Skeletal muscle satellite cell (primary cell): Measurements from ENCODE around the gene MYLK.

Experiments
- H3K27me3 ChIP-seq: 2 replicates; pipeline ENCODE4 v1.7.0; 2013; ENCODE audit warnings: low read length; ENCODE audit not compliant: control insufficient read depth, insufficient read depth
- H3K36me3 ChIP-seq: 2 replicates; pipeline ENCODE4 v1.7.0; 2013; ENCODE audit warnings: mild to moderate bottlenecking, control low read depth, low read length; ENCODE audit not compliant: insufficient read depth
- H3K4me1 ChIP-seq: 2 replicates; pipeline ENCODE4 v1.7.0; 2013; ENCODE audit warnings: low read length; ENCODE audit not compliant: control insufficient read depth, insufficient read depth
- H3K4me2 ChIP-seq: 2 replicates; pipeline ENCODE4 v1.7.0; 2013; ENCODE audit warnings: mild to moderate bottlenecking, low read length
- H3K4me3 ChIP-seq: 2 replicates; pipeline ENCODE4 v1.7.0; 2013; ENCODE audit warnings: low read length
- H3K9ac ChIP-seq: 2 replicates; pipeline ENCODE4 v1.7.0; 2013; ENCODE audit warnings: mild to moderate bottlenecking, low read depth, low read length, moderate library complexity
- H3K9me3 ChIP-seq: replicated peaks from 2 replicates; pipeline ENCODE4 v1.7.0; 2013; ENCODE audit warnings: mild to moderate bottlenecking, control low read depth, low read length

MYLK gene

GRCh38 chr3:123767009-123767372 lies 117.1 kb downstream of the MYLK start:
- Histone ChIP-seq H3K4me2 (no peak overlapping the region), H3K27me3 (no peaks in the 10 kb centered on the region), H3K4me3 (no peak overlapping the region), H3K4me1 (no peaks in the 10 kb centered on the region), H3K36me3 (no peaks in the 10 kb centered on the region), H3K9me3 (no peaks in the 10 kb centered on the region), H3K9ac (no peak overlapping the region)

GRCh38 chr3:123766193-123767008 lies 117.7 kb downstream of the MYLK start:
- no peak overlapping the region for H3K4me2 ChIP-seq

DNA sequence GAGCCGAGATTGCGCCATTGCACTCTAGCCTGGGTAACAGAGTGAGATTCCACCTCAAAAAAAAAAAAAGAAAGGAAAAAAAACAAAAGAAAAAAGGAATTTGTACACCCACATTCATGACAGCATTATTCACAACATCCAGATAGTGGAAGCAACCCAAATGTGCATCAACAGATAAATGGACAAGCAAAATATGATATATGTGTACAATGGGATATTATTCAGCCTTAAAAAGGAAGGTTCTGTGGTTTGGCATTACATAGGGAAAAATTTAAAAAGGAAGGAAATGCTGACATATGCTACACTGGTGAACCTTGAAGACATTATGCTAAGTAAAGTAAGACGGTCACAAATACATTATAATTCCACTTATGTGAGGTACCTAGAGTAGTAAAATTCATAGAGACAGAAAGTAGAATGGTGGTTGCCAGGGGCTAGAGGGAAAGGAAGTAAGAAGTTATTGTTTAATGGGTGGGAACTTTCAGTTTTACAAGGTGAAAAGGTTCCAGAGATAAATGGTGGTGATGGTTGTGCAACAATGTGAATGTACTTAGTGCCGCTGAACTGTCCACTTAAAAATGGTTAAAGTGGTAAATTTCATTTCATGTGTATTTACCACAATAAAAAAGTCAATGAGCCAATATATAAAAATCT lies 118.5 kb downstream of the MYLK start:
- Histone ChIP-seq H3K4me1 (peaks cover 3% of the 10 kb centered on the region), H3K4me2 (no peak overlapping the region)

More at GRCh38 chr3:123766193-123767008, 117.7 kb downstream of the MYLK start:
- H3K9me3 ChIP-seq: no peaks in the 10 kb centered on the region
- H3K4me1 ChIP-seq: no peaks in the 10 kb centered on the region
- no peaks in the 10 kb centered on the region for H3K36me3 ChIP-seq
- no peak overlapping the region for H3K4me3 ChIP-seq
- no peak overlapping the region for H3K9ac ChIP-seq
- H3K27me3 ChIP-seq: no peaks in the 10 kb centered on the region

GRCh38 chr3:123764647-123765046 lies 119.5 kb downstream of the MYLK start:
- no peaks in the 10 kb centered on the region for H3K9me3 ChIP-seq
- H3K36me3 ChIP-seq: no peaks in the 10 kb centered on the region
- no peak overlapping the region for H3K4me3 ChIP-seq
- peaks cover 3% of the 10 kb centered on the region for H3K4me1 ChIP-seq
- H3K27me3 ChIP-seq: no peaks in the 10 kb centered on the region
- no peak overlapping the region for H3K9ac ChIP-seq
- H3K4me2 ChIP-seq: no peak overlapping the region

More for the DNA sequence above, 118.5 kb downstream of the MYLK start:
- Histone ChIP-seq H3K9ac (no peak overlapping the region), H3K27me3 (no peaks in the 10 kb centered on the region), H3K4me3 (no peak overlapping the region), H3K9me3 (no peaks in the 10 kb centered on the region), H3K36me3 (no peaks in the 10 kb centered on the region)

- H3K9ac ChIP-seq: no peak overlapping the region
- H3K4me1 ChIP-seq: peaks cover 20% of the 10 kb centered on the region
- H3K4me2 ChIP-seq: no peak overlapping the region
- no peaks in the 10 kb centered on the region for H3K27me3 ChIP-seq
- H3K36me3 ChIP-seq: no peaks in the 10 kb centered on the region
- H3K9me3 ChIP-seq: no peaks in the 10 kb centered on the region
- no peak overlapping the region for H3K4me3 ChIP-seq
Measured at GRCh38 chr3:123762805-123763204, 121.3 kb downstream of the MYLK start.

GRCh38 chr3:123760817-123761216 lies 123.3 kb downstream of the MYLK start:
- H3K27me3 ChIP-seq: no peaks in the 10 kb centered on the region

GRCh38 chr3:123759871-123760270 lies 124.3 kb downstream of the MYLK start:
- peaks cover 36% of the 10 kb centered on the region for H3K4me1 ChIP-seq
- no peaks in the 10 kb centered on the region for H3K27me3 ChIP-seq
- H3K4me3 ChIP-seq: no peak overlapping the region
- no peaks in the 10 kb centered on the region for H3K36me3 ChIP-seq
- H3K9me3 ChIP-seq: no peaks in the 10 kb centered on the region
- H3K9ac ChIP-seq: no peak overlapping the region
- H3K4me2 ChIP-seq: no peak overlapping the region

More at GRCh38 chr3:123760817-123761216, 123.3 kb downstream of the MYLK start:
- no peaks in the 10 kb centered on the region for H3K36me3 ChIP-seq
- peaks cover 36% of the 10 kb centered on the region for H3K4me1 ChIP-seq
- no peak overlapping the region for H3K4me3 ChIP-seq
- no peak overlapping the region for H3K4me2 ChIP-seq
- H3K9ac ChIP-seq: no peak overlapping the region
- H3K9me3 ChIP-seq: no peaks in the 10 kb centered on the region

- no peaks in the 10 kb centered on the region for H3K27me3 ChIP-seq
- H3K9ac ChIP-seq: no peak overlapping the region
- no peaks in the 10 kb centered on the region for H3K36me3 ChIP-seq
- H3K4me3 ChIP-seq: no peak overlapping the region
- H3K4me1 ChIP-seq: peaks cover 36% of the 10 kb centered on the region
- no peaks in the 10 kb centered on the region for H3K9me3 ChIP-seq
- no peak overlapping the region for H3K4me2 ChIP-seq
Measured at GRCh38 chr3:123759311-123759710, 124.8 kb downstream of the MYLK start.

- no peaks in the 10 kb centered on the region for H3K9me3 ChIP-seq
- H3K36me3 ChIP-seq: no peaks in the 10 kb centered on the region
- peak overlapping the region; percentile 48 for H3K4me3 ChIP-seq
- H3K27me3 ChIP-seq: no peaks in the 10 kb centered on the region
- no peak overlapping the region for H3K9ac ChIP-seq
- peak overlapping the region; percentile 68 for H3K4me2 ChIP-seq
- H3K4me1 ChIP-seq: peaks cover 36% of the 10 kb centered on the region
Measured at GRCh38 chr3:123758081-123758564, 126.0 kb downstream of the MYLK start.

- no peaks in the 10 kb centered on the region for H3K36me3 ChIP-seq
- peaks cover 36% of the 10 kb centered on the region for H3K4me1 ChIP-seq
- peak overlapping the region; percentile 68 for H3K4me2 ChIP-seq
- no peaks in the 10 kb centered on the region for H3K27me3 ChIP-seq
- H3K9me3 ChIP-seq: no peaks in the 10 kb centered on the region
- H3K4me3 ChIP-seq: peak overlapping the region; percentile 48
- peak overlapping the region; percentile 56 for H3K9ac ChIP-seq
Measured at GRCh38 chr3:123757281-123757940, 126.7 kb downstream of the MYLK start.

DNA sequence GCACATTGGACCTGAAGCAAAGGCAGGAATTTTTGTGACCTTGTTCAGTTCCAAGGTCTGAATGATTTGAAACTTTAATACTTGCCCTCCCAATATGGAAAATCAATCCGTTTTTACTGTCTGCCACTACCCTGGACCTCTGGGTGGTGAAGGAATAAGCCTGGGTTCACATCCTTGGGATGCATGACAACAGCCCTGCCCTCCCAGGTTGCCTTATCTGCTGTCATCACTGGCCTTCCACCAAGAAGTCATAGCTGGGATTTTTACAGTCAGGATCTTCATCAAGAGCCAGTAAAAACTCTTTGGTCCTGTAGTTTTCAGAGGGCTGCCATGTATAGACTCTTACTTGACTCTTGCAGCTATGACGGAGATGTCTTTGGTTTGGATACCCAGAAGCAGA lies 128.6 kb downstream of the MYLK start:
- H3K4me3 ChIP-seq: no peak overlapping the region
- H3K9me3 ChIP-seq: no peaks in the 10 kb centered on the region
- H3K9ac ChIP-seq: no peak overlapping the region
- peaks cover 45% of the 10 kb centered on the region for H3K4me1 ChIP-seq
- no peaks in the 10 kb centered on the region for H3K27me3 ChIP-seq
- H3K4me2 ChIP-seq: no peak overlapping the region
- H3K36me3 ChIP-seq: no peaks in the 10 kb centered on the region
